ENCODE results near the gene DDX19B. TPM values are rescaled to one million over a fixed set of nuclear protein-coding genes. Genes with fewer than 3 reads are reported as not detected.
A peak's percentile ranks its signal among the peaks of the same experiment; 100 is the strongest.
"Not testable (repeated sequence)": the region's sequence is repeated elsewhere in the genome, so short reads cannot be mapped to it uniquely, and the experiment has no call there.

The DDX19B gene
- total and polyA plus RNA-seq, 8 donors, result 9.8 to 34.3 (median 23.1) TPM

- H3K4me1 ChIP-seq, result no peaks in the 10 kb centered on the region
- intact Hi-C loops (cut with DNase I; ENCODE audit: low total_unique reads), result no loop called here
- no peak for DNase-seq
- peaks cover 78 to 100% (median 99%) of the 10 kb centered on the region in 4 donors for H3K36me3 ChIP-seq
- TF ChIP-seq POLR2A (IDR thresholded peaks at IDR 0.05) (no peak), EP300 (IDR thresholded peaks at IDR 0.05) (no peak), CTCF (IDR thresholded peaks at IDR 0.05) (no peak), POLR2AphosphoS5 (IDR thresholded peaks at IDR 0.05) (no peak)
- no peak overlapping the region for H3K4me3 ChIP-seq
- H3K27ac ChIP-seq, result no peak overlapping the region
- no peaks in the 10 kb centered on the region for H3K27me3 ChIP-seq
- H3K9me3 ChIP-seq, result no peaks in the 10 kb centered on the region
- 83 to 97% (median 92%) methylated on average over 3 of the region's 3 CpGs for WGBS, 5 donors
Observed at GRCh38 chr16:70270176-70270575, 28.8 kb upstream of the DDX19B start.

- intact Hi-C loops (cut with DNase I; ENCODE audit: low total_unique reads), result no loop called here
- TF ChIP-seq EP300 (IDR thresholded peaks at IDR 0.05) (no peak), POLR2AphosphoS5 (IDR thresholded peaks at IDR 0.05) (no peak), CTCF (IDR thresholded peaks at IDR 0.05) (no peak), POLR2A (IDR thresholded peaks at IDR 0.05) (no peak)
- H3K36me3 ChIP-seq, result peaks cover 77 to 100% (median 99%) of the 10 kb centered on the region in 4 donors
- H3K9me3 ChIP-seq, result no peaks in the 10 kb centered on the region
- no peak overlapping the region for H3K4me3 ChIP-seq
- H3K27me3 ChIP-seq, result no peaks in the 10 kb centered on the region
- H3K27ac ChIP-seq, result no peak overlapping the region
- DNase-seq, result no peak
- no peaks in the 10 kb centered on the region for H3K4me1 ChIP-seq
- WGBS, 5 donors, result 90 to 98% (median 95%) methylated on average over 10 of the region's 10 CpGs
Observed at GRCh38 chr16:70271696-70272095, 27.3 kb upstream of the DDX19B start.

- H3K27me3 ChIP-seq, result no peaks in the 10 kb centered on the region
- 86 to 100% (median 90%) methylated on average over 1 of the region's 1 CpG for WGBS, 5 donors
- H3K9me3 ChIP-seq, result no peaks in the 10 kb centered on the region
- peaks cover 78 to 100% (median 99%) of the 10 kb centered on the region in 4 donors for H3K36me3 ChIP-seq
- intact Hi-C loops (cut with DNase I; ENCODE audit: low total_unique reads), result no loop called here
- H3K4me3 ChIP-seq, result no peak overlapping the region
- DNase-seq, result no peak
- H3K27ac ChIP-seq, result no peak overlapping the region
- TF ChIP-seq EP300 (IDR thresholded peaks at IDR 0.05) (no peak), POLR2AphosphoS5 (IDR thresholded peaks at IDR 0.05) (no peak), POLR2A (IDR thresholded peaks at IDR 0.05) (no peak), CTCF (IDR thresholded peaks at IDR 0.05) (no peak)
- no peaks in the 10 kb centered on the region for H3K4me1 ChIP-seq
Observed at GRCh38 chr16:70276392-70276791, 22.6 kb upstream of the DDX19B start.

GRCh38 chr16:70287304-70287971 is 11.5 kb upstream of the DDX19B start:
- Histone ChIP-seq H3K36me3 (peaks cover 1 to 33% (median 26%) of the 10 kb centered on the region in 4 donors), H3K4me3 (peak overlapping the region; percentile 69 to 76 (median 70)), H3K27ac (peak overlapping the region in 4 of 5 donors; percentile 42 to 97 (median 96)), H3K4me1 (peaks cover 20 to 73% (median 34%) of the 10 kb centered on the region in 4 donors)
- H3K9me3 ChIP-seq; H3K27me3 ChIP-seq; intact Hi-C loops (cut with DNase I; ENCODE audit: low total_unique reads); DNase-seq: not testable (repeated sequence)
- WGBS, 5 donors, result 94 to 96% (median 94%) methylated on average over 17 of the region's 17 CpGs

Measured in stomach (tissue), 9 donors.